H9 (cell line): ENCODE measurements around the gene NPLOC4. TPM values are rescaled to one million over a fixed set of nuclear protein-coding genes. Genes with fewer than 3 reads are reported as not detected.

Experiments used
- DNase-seq: peaks from one replicate; pipeline ENCODE4 v3.0.0-alpha.2; 2017
- H2AFZ ChIP-seq: one replicate; pipeline ENCODE4 v1.6.1; 2013; ENCODE audit warnings: mild to moderate bottlenecking, low read length, control low read depth, moderate library complexity
- H2AK5ac ChIP-seq: 2 replicates; pipeline ENCODE4 v1.6.1; 2013; ENCODE audit warnings: low read length, control low read depth, mixed read lengths; ENCODE audit not compliant: insufficient read length
- H2BK120ac ChIP-seq: one replicate; pipeline ENCODE4 v1.6.1; 2013; ENCODE audit warnings: low read depth, mild to moderate bottlenecking, low read length, control low read depth, inconsistent platforms; ENCODE audit not compliant: poor library complexity, severe bottlenecking
- H2BK12ac ChIP-seq: 2 replicates; pipeline ENCODE4 v1.6.1; 2013; ENCODE audit warnings: low read length, control low read depth, mixed read lengths, low read depth; ENCODE audit not compliant: insufficient read length
- H2BK15ac ChIP-seq: 2 replicates; pipeline ENCODE4 v1.6.1; 2013; ENCODE audit warnings: low read depth, low read length, control low read depth
- H2BK20ac ChIP-seq: one replicate; pipeline ENCODE4 v1.6.1; 2013; ENCODE audit warnings: low read depth, mild to moderate bottlenecking, low read length, control low read depth, inconsistent platforms; ENCODE audit not compliant: poor library complexity, severe bottlenecking
- H2BK5ac ChIP-seq: 2 replicates; pipeline ENCODE4 v1.6.1; 2013; ENCODE audit warnings: low read length, control low read depth, mixed read lengths; ENCODE audit not compliant: insufficient read length
- H3K14ac ChIP-seq: 2 replicates; pipeline ENCODE4 v1.6.1; 2013; ENCODE audit warnings: low read length, control low read depth; ENCODE audit not compliant: insufficient read depth
- H3K18ac ChIP-seq: 2 replicates; pipeline ENCODE4 v1.6.1; 2013; ENCODE audit warnings: low read depth, mild to moderate bottlenecking, mixed read lengths, low read length, control low read depth; ENCODE audit not compliant: insufficient read length
- H3K23ac ChIP-seq: 2 replicates; pipeline ENCODE4 v1.6.1; 2013; ENCODE audit warnings: low read length, control low read depth, mixed read lengths, low read depth; ENCODE audit not compliant: insufficient read length
- H3K23me2 ChIP-seq: 2 replicates; pipeline ENCODE4 v1.6.1; 2013; ENCODE audit warnings: low read depth, mild to moderate bottlenecking, mixed read lengths, low read length, control low read depth; ENCODE audit not compliant: insufficient read length, poor library complexity, severe bottlenecking
- H3K27ac ChIP-seq: 2 replicates; pipeline ENCODE4 v1.5.1; 2013; ENCODE audit warnings: low read length, control low read depth, mixed read lengths, low read depth; ENCODE audit not compliant: insufficient read length
- H3K27me3 ChIP-seq: 2 replicates; pipeline ENCODE4 v1.6.1; 2013; ENCODE audit warnings: low read length, control low read depth, inconsistent platforms; ENCODE audit not compliant: insufficient read depth
- H3K4ac ChIP-seq: 2 replicates; pipeline ENCODE4 v1.6.1; 2013; ENCODE audit warnings: low read depth, mild to moderate bottlenecking, control low read depth, inconsistent platforms, low read length, moderate library complexity
- H3K4me1 ChIP-seq: 2 replicates; pipeline ENCODE4 v1.6.1; 2013; ENCODE audit warnings: low read length, control low read depth, inconsistent platforms; ENCODE audit not compliant: insufficient read depth
- H3K4me2 ChIP-seq: 2 replicates; pipeline ENCODE4 v1.6.1; 2013; ENCODE audit warnings: low read length, control low read depth, mixed read lengths; ENCODE audit not compliant: insufficient read length, insufficient read depth
- H3K56ac ChIP-seq: 2 replicates; pipeline ENCODE4 v1.6.1; 2013; ENCODE audit warnings: low read depth, mild to moderate bottlenecking, mixed read lengths, low read length, control low read depth; ENCODE audit not compliant: insufficient read length
- H3K79me1 ChIP-seq: 2 replicates; pipeline ENCODE4 v1.6.1; 2013; ENCODE audit warnings: low read depth, mild to moderate bottlenecking, moderate library complexity, low read length, control low read depth, inconsistent platforms; ENCODE audit not compliant: insufficient read depth, poor library complexity, severe bottlenecking
- H3K79me2 ChIP-seq: 2 replicates; pipeline ENCODE4 v1.6.1; 2013; ENCODE audit warnings: low read length, control low read depth, inconsistent platforms; ENCODE audit not compliant: insufficient read depth
- H3K9ac ChIP-seq: 2 replicates; pipeline ENCODE4 v1.6.1; 2013; ENCODE audit warnings: low read length, control low read depth, mixed read lengths; ENCODE audit not compliant: insufficient read length; ENCODE audit errors: extremely low read depth
- H3K9me3 ChIP-seq: one replicate; pipeline ENCODE4 v1.6.1; 2013; ENCODE audit warnings: low read depth, low read length, inconsistent platforms; ENCODE audit not compliant: control insufficient read depth
- H3T11ph ChIP-seq: one replicate; pipeline ENCODE4 v1.6.1; 2013; ENCODE audit warnings: mild to moderate bottlenecking, low read length, control low read depth, inconsistent platforms
- H4K20me1 ChIP-seq: one replicate; pipeline ENCODE4 v1.6.1; 2013; ENCODE audit not compliant: control insufficient read depth, insufficient read length, insufficient read depth
- H4K5ac ChIP-seq: 2 replicates; pipeline ENCODE4 v1.6.1; 2013; ENCODE audit warnings: low read depth, mild to moderate bottlenecking, mixed read lengths, low read length, control low read depth; ENCODE audit not compliant: insufficient read length
- H4K8ac ChIP-seq: replicated peaks from 2 replicates; pipeline ENCODE4 v1.6.1; 2013; ENCODE audit warnings: low read length, control low read depth, mixed read lengths, low read depth; ENCODE audit not compliant: insufficient read length
- H4K91ac ChIP-seq: 2 replicates; pipeline ENCODE4 v1.6.1; 2013; ENCODE audit warnings: low read depth, mild to moderate bottlenecking, moderate library complexity, mixed read lengths, low read length, control low read depth; ENCODE audit not compliant: insufficient read length
- H3K27ac Mint-ChIP-seq, 3 experiments: 2 replicates in 2 of 3; 3 replicates in 1 of 3; pipeline ENCODE4 v1.8.0; 2020 to 2021; ENCODE audit warnings: mixed read lengths in 3 of 3, mild to moderate bottlenecking in 1 of 3, moderate library complexity in 1 of 3
- H3K27me3 Mint-ChIP-seq: 2 replicates; pipeline ENCODE4 v1.8.0; 2021; ENCODE audit warnings: low read depth, mild to moderate bottlenecking, moderate library complexity, mixed read lengths
- H3K36me3 Mint-ChIP-seq, 3 experiments: 2 replicates in 2 of 3; 3 replicates in 1 of 3; pipeline ENCODE4 v1.8.0; 2020 to 2021; ENCODE audit warnings: low read depth in 3 of 3, mixed read lengths in 3 of 3; ENCODE audit not compliant: insufficient read depth in 1 of 3
- H3K4me1 Mint-ChIP-seq, 2 experiments: 2 replicates each; pipeline ENCODE4 v1.8.0; 2020; ENCODE audit warnings: mixed read lengths in 2 of 2
- H3K4me3 Mint-ChIP-seq, 2 experiments: 2 replicates in 1 of 2; 3 replicates in 1 of 2; pipeline ENCODE4 v1.8.0; 2020 to 2021; ENCODE audit warnings: mild to moderate bottlenecking in 2 of 2, mixed read lengths in 2 of 2, moderate library complexity in 1 of 2
- H3K9me3 Mint-ChIP-seq, 2 experiments: 2 replicates in 1 of 2; 3 replicates in 1 of 2; pipeline ENCODE4 v1.8.0; 2020; ENCODE audit warnings: mild to moderate bottlenecking in 2 of 2, mixed read lengths in 2 of 2, moderate library complexity in 1 of 2
- WGBS: extraction: QIAGEN DNeasy Blood & Tissue Kit; methylation state at CpG from one replicate; pipeline ENCODE4 v1.1.7; 2013; ENCODE audit warnings: missing lambda C conversion rate, low lambda C conversion rate, mixed read lengths; ENCODE audit not compliant: insufficient read length; ENCODE audit errors: extremely low coverage; 5-methylcytosine and 5-hydroxymethylcytosine counted together
- total RNA-seq: library from RNA; stranded (reverse); gene quantifications from 2 replicates; pipeline ENCODE4 v1.2.1, GENCODE V29; 2021
- TF ChIP-seq, protein P1 (sequence below): fragments of 200-600 bp; sonication (generic); conservative IDR thresholded peaks from 3 replicates; pipeline ENCODE4 v1.8.0; 2021; ENCODE audit warnings: antibody characterized with exemption, mild to moderate bottlenecking

Gene NPLOC4
- total RNA-seq, 1 experiment from 2014 or later = 103 TPM

DNA sequence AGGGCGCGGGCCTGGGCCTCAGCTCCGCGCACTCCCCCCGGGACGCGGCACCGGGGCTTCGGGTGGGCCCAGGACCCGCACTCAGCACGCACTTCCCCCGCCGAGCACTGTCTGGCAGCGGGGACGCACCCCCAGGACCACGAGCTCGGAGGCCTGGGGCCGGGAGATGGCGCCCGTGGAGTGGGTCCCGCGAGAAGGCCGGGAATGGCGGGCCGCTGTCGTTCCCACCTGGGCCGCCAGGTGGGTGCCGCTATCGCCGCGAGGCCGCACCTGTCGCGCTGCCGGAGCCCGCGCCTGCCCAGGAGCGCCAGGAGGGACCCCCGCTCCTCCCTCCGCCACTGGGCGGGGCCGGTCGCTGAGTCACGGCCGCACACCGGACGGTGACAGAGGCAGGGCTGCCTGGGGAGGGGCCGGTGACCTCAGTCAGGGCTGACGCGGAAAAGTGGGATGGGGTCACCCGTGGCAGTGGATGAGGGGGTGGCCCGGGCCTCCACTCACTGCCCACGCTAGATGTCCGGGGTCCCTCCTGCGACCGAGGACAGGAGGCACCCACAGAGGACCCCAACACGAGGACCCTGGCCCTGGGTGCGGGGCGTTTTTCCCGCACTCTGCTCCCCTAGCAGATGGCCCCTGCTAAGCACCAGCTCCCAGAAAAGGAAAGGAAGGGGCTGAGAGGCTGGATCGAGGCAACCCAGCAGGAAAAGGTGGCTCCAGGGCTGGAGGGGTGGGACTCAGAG, 117.5 kb downstream of the NPLOC4 start:
- H4K8ac ChIP-seq = no peak overlapping the region
- Mint-ChIP-seq H3K9me3 (no peaks in the 10 kb centered on the region), H3K4me1 (peaks cover 21 to 31% of the 10 kb centered on the region in 2 experiments), H3K4me3 (peak overlapping the region; percentile 49 to 70), H3K27ac (no peak overlapping the region), H3K36me3 (peaks cover 0 to 5% (median 0%) of the 10 kb centered on the region in 3 experiments; a peak in 1 of 7 replicates), H3K27me3 (peaks cover 45% of the 10 kb centered on the region)
- peak overlapping the region; percentile 14 for H3K14ac ChIP-seq
- DNase-seq = peak; percentile 82
- H2BK120ac ChIP-seq = no peak overlapping the region
- H3K4me1 ChIP-seq = peaks cover 4% of the 10 kb centered on the region; the same call in 1 of the 2 replicates
- H3K79me1 ChIP-seq = peaks cover 2% of the 10 kb centered on the region
- H3K9ac ChIP-seq = no peak overlapping the region
- no peak overlapping the region for H4K5ac ChIP-seq
- H2BK15ac ChIP-seq = no peak overlapping the region
- no peak overlapping the region for H3K56ac ChIP-seq
- TF ChIP-seq, protein P1, sequence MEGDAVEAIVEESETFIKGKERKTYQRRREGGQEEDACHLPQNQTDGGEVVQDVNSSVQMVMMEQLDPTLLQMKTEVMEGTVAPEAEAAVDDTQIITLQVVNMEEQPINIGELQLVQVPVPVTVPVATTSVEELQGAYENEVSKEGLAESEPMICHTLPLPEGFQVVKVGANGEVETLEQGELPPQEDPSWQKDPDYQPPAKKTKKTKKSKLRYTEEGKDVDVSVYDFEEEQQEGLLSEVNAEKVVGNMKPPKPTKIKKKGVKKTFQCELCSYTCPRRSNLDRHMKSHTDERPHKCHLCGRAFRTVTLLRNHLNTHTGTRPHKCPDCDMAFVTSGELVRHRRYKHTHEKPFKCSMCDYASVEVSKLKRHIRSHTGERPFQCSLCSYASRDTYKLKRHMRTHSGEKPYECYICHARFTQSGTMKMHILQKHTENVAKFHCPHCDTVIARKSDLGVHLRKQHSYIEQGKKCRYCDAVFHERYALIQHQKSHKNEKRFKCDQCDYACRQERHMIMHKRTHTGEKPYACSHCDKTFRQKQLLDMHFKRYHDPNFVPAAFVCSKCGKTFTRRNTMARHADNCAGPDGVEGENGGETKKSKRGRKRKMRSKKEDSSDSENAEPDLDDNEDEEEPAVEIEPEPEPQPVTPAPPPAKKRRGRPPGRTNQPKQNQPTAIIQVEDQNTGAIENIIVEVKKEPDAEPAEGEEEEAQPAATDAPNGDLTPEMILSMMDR = peak; percentile 76
- no peak overlapping the region for H3K4ac ChIP-seq
- H3K9me3 ChIP-seq = no peaks in the 10 kb centered on the region
- peaks cover 7% of the 10 kb centered on the region; the same call in 1 of the 2 replicates for H3K79me2 ChIP-seq
- H3K4me2 ChIP-seq = peak overlapping the region; percentile 35
- no peaks in the 10 kb centered on the region for H4K20me1 ChIP-seq
- no peak overlapping the region for H2AFZ ChIP-seq
- no peak overlapping the region for H4K91ac ChIP-seq
- H3K27ac ChIP-seq = no peak overlapping the region
- H3K23ac ChIP-seq = no peak overlapping the region
- no peaks in the 10 kb centered on the region; the same call in 1 of the 2 replicates for H3K27me3 ChIP-seq
- no peak overlapping the region for H2BK20ac ChIP-seq
- H3T11ph ChIP-seq = no peak overlapping the region
- peak overlapping the region; percentile 4 for H3K18ac ChIP-seq
- no peak overlapping the region for H2AK5ac ChIP-seq
- no CpG with 5 or more reads among the region's 61 CpGs for WGBS
- H2BK5ac ChIP-seq = no peak overlapping the region
- no peak overlapping the region for H2BK12ac ChIP-seq
- H3K23me2 ChIP-seq = peaks cover 17% of the 10 kb centered on the region
